WTC11 (cell line): ENCODE measurements around the gene BLVRA. TPM values are rescaled to one million over a fixed set of nuclear protein-coding genes. Genes with fewer than 3 reads are reported as not detected.

Experiments used
- ATAC-seq: fragments of 200-7000 bp; cut with Tn5 transposase; 2 replicates; pipeline ENCODE4 v1.10.0; 2021; ENCODE audit warnings: mild to moderate bottlenecking, moderate library complexity
- CTCF ChIA-PET: fragments of 300-600 bp; sonication (Branson Sonifier 250); formaldehyde crosslinking; loops from one replicate; lab custom pipeline; 2021; ENCODE audit warnings: antibody characterized with exemption; lab: Charles Lee
- POLR2A ChIA-PET: fragments of 350-600 bp; sonication (Branson Sonifier 250); formaldehyde crosslinking; loops from one replicate; lab custom pipeline; 2021; ENCODE audit warnings: antibody characterized with exemption; lab: Charles Lee
- DNase-seq: peaks from one replicate; pipeline ENCODE4 v3.0.0; 2021; ENCODE audit warnings: low spot score
- H3K27ac Mint-ChIP-seq: 2 replicates; pipeline ENCODE4 v1.8.0; 2021; ENCODE audit warnings: mixed read lengths
- H3K27me3 Mint-ChIP-seq: 2 replicates; pipeline ENCODE4 v1.8.0; 2021; ENCODE audit warnings: low read depth, mild to moderate bottlenecking, moderate library complexity, mixed read lengths
- H3K36me3 Mint-ChIP-seq: 2 replicates; pipeline ENCODE4 v1.8.0; 2021; ENCODE audit warnings: mixed read lengths
- H3K4me1 Mint-ChIP-seq: 2 replicates; pipeline ENCODE4 v1.8.0; 2022; ENCODE audit warnings: mixed read lengths
- H3K4me3 Mint-ChIP-seq: 2 replicates; pipeline ENCODE4 v1.8.0; 2021; ENCODE audit warnings: mild to moderate bottlenecking, moderate library complexity, mixed read lengths
- H3K9me3 Mint-ChIP-seq: 2 replicates; pipeline ENCODE4 v1.8.0; 2021; ENCODE audit warnings: mixed read lengths
- CREM ChIP-seq: sonication (generic); formaldehyde crosslinking; IDR thresholded peaks from 2 replicates; pipeline ENCODE4 v1.8.1; 2022; ENCODE audit warnings: mild to moderate bottlenecking, missing genetic modification reagents, moderate library complexity
- EMX1 ChIP-seq: fragments of 250-450 bp; sonication (Bioruptor Pico); IDR thresholded peaks from 2 replicates; pipeline ENCODE4 v1.8.0; 2021; ENCODE audit warnings: mild to moderate bottlenecking
- FOXK1 ChIP-seq: sonication (generic); formaldehyde crosslinking; IDR thresholded peaks from 2 replicates; pipeline ENCODE4 v1.8.0; 2022; ENCODE audit warnings: mild to moderate bottlenecking, moderate library complexity, missing genetic modification reagents
- GABPB1 ChIP-seq: sonication (generic); formaldehyde crosslinking; IDR thresholded peaks from 2 replicates; pipeline ENCODE4 v1.8.1; 2023; ENCODE audit warnings: mild to moderate bottlenecking, missing genetic modification reagents
- GTF2I ChIP-seq: fragments of 250-450 bp; sonication (Bioruptor Pico); conservative IDR thresholded peaks from 2 replicates; pipeline ENCODE4 v1.4.0; 2021; ENCODE audit warnings: mild to moderate bottlenecking
- JAZF1 ChIP-seq: fragments of 250-450 bp; sonication (Bioruptor Pico); IDR thresholded peaks from 2 replicates; pipeline ENCODE4 v1.9.0; 2021; ENCODE audit warnings: moderate library complexity, mild to moderate bottlenecking, inconsistent platforms
- MXD4 ChIP-seq: fragments of 250-450 bp; sonication (Bioruptor Pico); IDR thresholded peaks from 2 replicates; pipeline ENCODE4 v1.8.0; 2021; ENCODE audit warnings: mild to moderate bottlenecking, moderate library complexity, borderline replicate concordance
- MYBL2 ChIP-seq: sonication (generic); formaldehyde crosslinking; IDR thresholded peaks from 2 replicates; pipeline ENCODE4 v1.8.1; 2023; ENCODE audit warnings: mild to moderate bottlenecking, moderate library complexity, missing genetic modification reagents
- NR3C1 ChIP-seq: sonication (generic); formaldehyde crosslinking; conservative IDR thresholded peaks from 2 replicates; pipeline ENCODE4 v1.8.1; 2023; ENCODE audit warnings: low read depth, mild to moderate bottlenecking, missing genetic modification reagents
- PRRX2 ChIP-seq: fragments of 250-450 bp; sonication (Bioruptor Pico); IDR thresholded peaks from 2 replicates; pipeline ENCODE4 v1.8.0; 2021; ENCODE audit warnings: mild to moderate bottlenecking
- SMAD4 ChIP-seq: sonication (generic); formaldehyde crosslinking; IDR thresholded peaks from 2 replicates; pipeline ENCODE4 v1.8.0; 2022; ENCODE audit warnings: mild to moderate bottlenecking, missing genetic modification reagents
- SP1 ChIP-seq: sonication (generic); formaldehyde crosslinking; conservative IDR thresholded peaks from 2 replicates; pipeline ENCODE4 v1.8.1; 2022; ENCODE audit warnings: missing genetic modification reagents
- ZNF232 ChIP-seq: sonication (generic); formaldehyde crosslinking; IDR thresholded peaks from 2 replicates; pipeline ENCODE4 v1.8.0; 2022; ENCODE audit warnings: mild to moderate bottlenecking, missing genetic modification reagents
- ZNF263 ChIP-seq: sonication (generic); formaldehyde crosslinking; IDR thresholded peaks from 2 replicates; pipeline ENCODE4 v1.8.1; 2022; ENCODE audit warnings: low read depth, mild to moderate bottlenecking, moderate library complexity, missing genetic modification reagents
- ZNF671 ChIP-seq: fragments of 250-450 bp; sonication (Bioruptor Pico); IDR thresholded peaks from 2 replicates; pipeline ENCODE4 v1.8.0; 2021; ENCODE audit warnings: mild to moderate bottlenecking
- total RNA-seq: library from RNA; stranded (reverse); gene quantifications from 3 replicates; pipeline ENCODE4 v1.2.3, GENCODE V29; 2021
- TF ChIP-seq, protein P1 (sequence below): sonication (generic); formaldehyde crosslinking; IDR thresholded peaks from 2 replicates; pipeline ENCODE4 v1.8.1; 2022; ENCODE audit warnings: low read depth, mild to moderate bottlenecking, moderate library complexity, missing genetic modification reagents, borderline replicate concordance
- TF ChIP-seq, protein P2 (sequence below): sonication (generic); formaldehyde crosslinking; IDR thresholded peaks from 2 replicates; pipeline ENCODE4 v1.8.1; 2023; ENCODE audit warnings: mild to moderate bottlenecking, missing genetic modification reagents
- TF ChIP-seq, protein P3 (sequence below): sonication (generic); formaldehyde crosslinking; IDR thresholded peaks from 2 replicates; pipeline ENCODE4 v1.8.1; 2022; ENCODE audit warnings: mild to moderate bottlenecking, moderate library complexity, missing genetic modification reagents
- TF ChIP-seq, protein P4 (sequence below): sonication (generic); formaldehyde crosslinking; IDR thresholded peaks from 2 replicates; pipeline ENCODE4 v1.8.0; 2022; ENCODE audit warnings: mild to moderate bottlenecking, missing genetic modification reagents
- TF ChIP-seq, protein P5 (sequence below): fragments of 200-600 bp; IDR thresholded peaks from 2 replicates; pipeline ENCODE4 v1.8.0; 2022; ENCODE audit warnings: antibody characterized with exemption
- TF ChIP-seq, protein P6 (sequence below): sonication (generic); formaldehyde crosslinking; conservative IDR thresholded peaks from 2 replicates; pipeline ENCODE4 v1.8.1; 2022; ENCODE audit warnings: mild to moderate bottlenecking, missing genetic modification reagents
- TF ChIP-seq, protein P7 (sequence below): sonication (generic); formaldehyde crosslinking; IDR thresholded peaks from 2 replicates; pipeline ENCODE4 v1.8.1; 2022; ENCODE audit warnings: missing genetic modification reagents, borderline replicate concordance
- TF ChIP-seq, protein P8 (sequence below): sonication (generic); formaldehyde crosslinking; IDR thresholded peaks from 2 replicates; pipeline ENCODE4 v1.8.1; 2022; ENCODE audit warnings: mild to moderate bottlenecking, missing genetic modification reagents, moderate library complexity, borderline replicate concordance
- TF ChIP-seq, protein P9 (sequence below): fragments of 250-450 bp; sonication (Bioruptor Pico); conservative IDR thresholded peaks from 2 replicates; pipeline ENCODE4 v1.9.0; 2021; ENCODE audit warnings: mild to moderate bottlenecking

BLVRA gene
- total RNA-seq, 1 experiment from 2014 or later, result 35.5 TPM

DNA sequence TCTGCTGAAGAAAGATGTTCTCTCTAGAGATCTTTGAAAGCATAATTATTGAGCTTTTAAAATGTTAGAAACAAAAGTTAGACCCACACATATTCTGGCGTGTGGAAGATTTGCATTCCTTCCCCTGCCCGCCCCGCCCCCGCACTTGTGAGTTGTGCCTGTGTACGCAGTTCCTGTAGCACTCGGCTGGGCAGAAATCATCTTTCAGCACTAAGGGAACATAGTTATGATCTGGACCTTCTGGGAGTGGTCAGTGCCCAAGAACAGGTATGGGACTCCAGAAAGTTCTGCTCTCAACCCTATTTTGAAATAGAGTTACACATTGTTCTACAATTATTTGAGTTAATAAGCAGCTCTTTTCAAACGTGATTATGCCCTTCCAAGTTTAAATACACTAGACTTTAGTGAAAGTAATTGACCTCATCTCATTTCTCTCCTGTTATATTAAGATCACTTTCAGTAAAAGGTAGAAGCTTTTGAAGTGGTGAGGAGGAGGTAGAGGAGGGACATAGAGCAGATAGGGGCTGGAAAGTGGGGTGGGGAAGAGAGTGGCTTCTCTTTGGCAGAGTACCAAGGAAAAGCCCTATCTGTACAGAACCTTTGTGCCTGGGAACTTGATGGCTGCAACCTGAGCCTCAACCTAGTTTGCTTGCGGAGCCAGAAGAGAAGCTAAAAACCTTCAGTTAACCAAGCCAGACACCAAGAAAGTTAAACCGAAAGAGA is 5.7 kb downstream of the BLVRA start:
- no peak overlapping the region for H3K4me3 Mint-ChIP-seq
- H3K27ac Mint-ChIP-seq, result peak overlapping the region; percentile 12
- H3K4me1 Mint-ChIP-seq, result peaks cover 38% of the 10 kb centered on the region

DNA sequence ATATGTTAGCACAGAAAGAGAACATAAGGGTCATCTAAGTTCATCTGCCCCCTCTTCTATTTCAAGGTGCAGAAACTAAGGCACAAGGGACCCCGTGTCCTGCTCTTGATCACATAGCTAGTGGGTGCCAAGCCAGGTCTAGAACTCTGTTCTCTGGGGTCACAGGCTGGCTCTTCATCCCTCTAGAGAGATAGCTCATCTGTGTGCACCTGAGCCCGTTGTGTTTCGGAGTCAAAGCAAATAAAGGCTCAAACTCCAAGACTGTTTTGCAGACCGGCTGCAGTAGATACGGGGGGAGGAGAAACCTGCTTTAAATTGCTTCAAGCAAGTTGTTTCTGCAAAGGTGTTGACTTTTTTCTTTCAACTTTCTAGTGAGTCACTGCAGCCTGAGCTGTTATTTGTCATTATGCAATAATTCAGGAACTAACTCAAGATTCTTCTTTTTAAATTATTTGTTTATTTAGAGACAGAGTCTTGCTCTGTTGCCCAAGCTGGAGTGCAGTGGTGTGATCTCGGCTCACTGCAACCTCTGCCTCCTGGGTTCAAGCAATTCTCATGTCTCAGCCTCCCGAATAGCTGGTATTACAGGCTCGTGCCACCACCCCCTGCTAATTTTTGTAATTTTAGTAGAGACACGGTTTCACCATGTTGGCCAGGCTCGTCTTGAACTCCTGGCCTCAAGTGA is 6.5 kb downstream of the BLVRA start:
- no peaks in the 10 kb centered on the region for H3K36me3 Mint-ChIP-seq
- no peaks in the 10 kb centered on the region for H3K9me3 Mint-ChIP-seq
- ATAC-seq, result no peak
- H3K4me3 Mint-ChIP-seq, result no peak overlapping the region
- H3K27ac Mint-ChIP-seq, result no peak overlapping the region
- no peak for TF ChIP-seq MYBL2 (CRISPR knock-in tag)
- TF ChIP-seq, protein P1, sequence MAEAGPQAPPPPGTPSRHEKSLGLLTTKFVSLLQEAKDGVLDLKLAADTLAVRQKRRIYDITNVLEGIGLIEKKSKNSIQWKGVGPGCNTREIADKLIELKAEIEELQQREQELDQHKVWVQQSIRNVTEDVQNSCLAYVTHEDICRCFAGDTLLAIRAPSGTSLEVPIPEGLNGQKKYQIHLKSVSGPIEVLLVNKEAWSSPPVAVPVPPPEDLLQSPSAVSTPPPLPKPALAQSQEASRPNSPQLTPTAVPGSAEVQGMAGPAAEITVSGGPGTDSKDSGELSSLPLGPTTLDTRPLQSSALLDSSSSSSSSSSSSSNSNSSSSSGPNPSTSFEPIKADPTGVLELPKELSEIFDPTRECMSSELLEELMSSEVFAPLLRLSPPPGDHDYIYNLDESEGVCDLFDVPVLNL, result no peak
- peak; percentile 49; the same call in 1 of the 2 replicates for TF ChIP-seq GABPB1
- TF ChIP-seq, protein P2, sequence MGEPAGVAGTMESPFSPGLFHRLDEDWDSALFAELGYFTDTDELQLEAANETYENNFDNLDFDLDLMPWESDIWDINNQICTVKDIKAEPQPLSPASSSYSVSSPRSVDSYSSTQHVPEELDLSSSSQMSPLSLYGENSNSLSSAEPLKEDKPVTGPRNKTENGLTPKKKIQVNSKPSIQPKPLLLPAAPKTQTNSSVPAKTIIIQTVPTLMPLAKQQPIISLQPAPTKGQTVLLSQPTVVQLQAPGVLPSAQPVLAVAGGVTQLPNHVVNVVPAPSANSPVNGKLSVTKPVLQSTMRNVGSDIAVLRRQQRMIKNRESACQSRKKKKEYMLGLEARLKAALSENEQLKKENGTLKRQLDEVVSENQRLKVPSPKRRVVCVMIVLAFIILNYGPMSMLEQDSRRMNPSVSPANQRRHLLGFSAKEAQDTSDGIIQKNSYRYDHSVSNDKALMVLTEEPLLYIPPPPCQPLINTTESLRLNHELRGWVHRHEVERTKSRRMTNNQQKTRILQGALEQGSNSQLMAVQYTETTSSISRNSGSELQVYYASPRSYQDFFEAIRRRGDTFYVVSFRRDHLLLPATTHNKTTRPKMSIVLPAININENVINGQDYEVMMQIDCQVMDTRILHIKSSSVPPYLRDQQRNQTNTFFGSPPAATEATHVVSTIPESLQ (CRISPR knock-in tag), result no peak
- TF ChIP-seq, protein P3, sequence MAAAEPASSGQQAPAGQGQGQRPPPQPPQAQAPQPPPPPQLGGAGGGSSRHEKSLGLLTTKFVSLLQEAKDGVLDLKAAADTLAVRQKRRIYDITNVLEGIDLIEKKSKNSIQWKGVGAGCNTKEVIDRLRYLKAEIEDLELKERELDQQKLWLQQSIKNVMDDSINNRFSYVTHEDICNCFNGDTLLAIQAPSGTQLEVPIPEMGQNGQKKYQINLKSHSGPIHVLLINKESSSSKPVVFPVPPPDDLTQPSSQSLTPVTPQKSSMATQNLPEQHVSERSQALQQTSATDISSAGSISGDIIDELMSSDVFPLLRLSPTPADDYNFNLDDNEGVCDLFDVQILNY (CRISPR knock-in tag), result no peak
- TF ChIP-seq, protein P4, sequence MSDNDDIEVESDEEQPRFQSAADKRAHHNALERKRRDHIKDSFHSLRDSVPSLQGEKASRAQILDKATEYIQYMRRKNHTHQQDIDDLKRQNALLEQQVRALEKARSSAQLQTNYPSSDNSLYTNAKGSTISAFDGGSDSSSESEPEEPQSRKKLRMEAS (CRISPR knock-in tag), result no peak
- TF ChIP-seq, protein P5, sequence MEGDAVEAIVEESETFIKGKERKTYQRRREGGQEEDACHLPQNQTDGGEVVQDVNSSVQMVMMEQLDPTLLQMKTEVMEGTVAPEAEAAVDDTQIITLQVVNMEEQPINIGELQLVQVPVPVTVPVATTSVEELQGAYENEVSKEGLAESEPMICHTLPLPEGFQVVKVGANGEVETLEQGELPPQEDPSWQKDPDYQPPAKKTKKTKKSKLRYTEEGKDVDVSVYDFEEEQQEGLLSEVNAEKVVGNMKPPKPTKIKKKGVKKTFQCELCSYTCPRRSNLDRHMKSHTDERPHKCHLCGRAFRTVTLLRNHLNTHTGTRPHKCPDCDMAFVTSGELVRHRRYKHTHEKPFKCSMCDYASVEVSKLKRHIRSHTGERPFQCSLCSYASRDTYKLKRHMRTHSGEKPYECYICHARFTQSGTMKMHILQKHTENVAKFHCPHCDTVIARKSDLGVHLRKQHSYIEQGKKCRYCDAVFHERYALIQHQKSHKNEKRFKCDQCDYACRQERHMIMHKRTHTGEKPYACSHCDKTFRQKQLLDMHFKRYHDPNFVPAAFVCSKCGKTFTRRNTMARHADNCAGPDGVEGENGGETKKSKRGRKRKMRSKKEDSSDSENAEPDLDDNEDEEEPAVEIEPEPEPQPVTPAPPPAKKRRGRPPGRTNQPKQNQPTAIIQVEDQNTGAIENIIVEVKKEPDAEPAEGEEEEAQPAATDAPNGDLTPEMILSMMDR, result no peak
- TF ChIP-seq, protein P6, sequence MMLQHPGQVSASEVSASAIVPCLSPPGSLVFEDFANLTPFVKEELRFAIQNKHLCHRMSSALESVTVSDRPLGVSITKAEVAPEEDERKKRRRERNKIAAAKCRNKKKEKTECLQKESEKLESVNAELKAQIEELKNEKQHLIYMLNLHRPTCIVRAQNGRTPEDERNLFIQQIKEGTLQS (CRISPR knock-in tag), result no peak
- DNase-seq, result no peak
- POLR2A ChIA-PET, result no interaction called here
- CTCF ChIA-PET, result interaction anchor here (4.5 kb wide), 1 partner anchor 182 kb away, joined by 19 read pairs; the partner anchor contains the start of gene STK17A
- H3K4me1 Mint-ChIP-seq, result peaks cover 34% of the 10 kb centered on the region
- peaks cover 5% of the 10 kb centered on the region for H3K27me3 Mint-ChIP-seq

More for the DNA sequence above, 5.7 kb downstream of the BLVRA start:
- ATAC-seq (no peak), DNase-seq (no peak)
- CTCF ChIA-PET, result interaction anchor here (4.5 kb wide), 1 partner anchor 182 kb away, joined by 19 read pairs; the partner anchor contains the start of gene STK17A
- H3K27me3 Mint-ChIP-seq, result peaks cover 12% of the 10 kb centered on the region
- no peaks in the 10 kb centered on the region for H3K36me3 Mint-ChIP-seq
- H3K9me3 Mint-ChIP-seq, result no peaks in the 10 kb centered on the region
- TF ChIP-seq GTF2I (no peak), SP1 (CRISPR knock-in tag) (no peak), PRRX2 (CRISPR knock-in tag) (no peak), SMAD4 (no peak), MXD4 (CRISPR knock-in tag) (no peak), ZNF671 (no peak), CREM (CRISPR knock-in tag) (no peak), JAZF1 (CRISPR knock-in tag) (no peak), NR3C1 (CRISPR knock-in tag) (no peak), ZNF263 (CRISPR knock-in tag) (no peak), FOXK1 (CRISPR knock-in tag) (no peak), ZNF232 (CRISPR knock-in tag) (no peak), EMX1 (no peak)
- TF ChIP-seq, protein P7, sequence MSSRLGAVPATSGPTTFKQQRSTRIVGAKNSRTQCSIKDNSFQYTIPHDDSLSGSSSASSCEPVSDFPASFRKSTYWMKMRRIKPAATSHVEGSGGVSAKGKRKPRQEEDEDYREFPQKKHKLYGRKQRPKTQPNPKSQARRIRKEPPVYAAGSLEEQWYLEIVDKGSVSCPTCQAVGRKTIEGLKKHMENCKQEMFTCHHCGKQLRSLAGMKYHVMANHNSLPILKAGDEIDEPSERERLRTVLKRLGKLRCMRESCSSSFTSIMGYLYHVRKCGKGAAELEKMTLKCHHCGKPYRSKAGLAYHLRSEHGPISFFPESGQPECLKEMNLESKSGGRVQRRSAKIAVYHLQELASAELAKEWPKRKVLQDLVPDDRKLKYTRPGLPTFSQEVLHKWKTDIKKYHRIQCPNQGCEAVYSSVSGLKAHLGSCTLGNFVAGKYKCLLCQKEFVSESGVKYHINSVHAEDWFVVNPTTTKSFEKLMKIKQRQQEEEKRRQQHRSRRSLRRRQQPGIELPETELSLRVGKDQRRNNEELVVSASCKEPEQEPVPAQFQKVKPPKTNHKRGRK (CRISPR knock-in tag), result no peak
- TF ChIP-seq, protein P8, sequence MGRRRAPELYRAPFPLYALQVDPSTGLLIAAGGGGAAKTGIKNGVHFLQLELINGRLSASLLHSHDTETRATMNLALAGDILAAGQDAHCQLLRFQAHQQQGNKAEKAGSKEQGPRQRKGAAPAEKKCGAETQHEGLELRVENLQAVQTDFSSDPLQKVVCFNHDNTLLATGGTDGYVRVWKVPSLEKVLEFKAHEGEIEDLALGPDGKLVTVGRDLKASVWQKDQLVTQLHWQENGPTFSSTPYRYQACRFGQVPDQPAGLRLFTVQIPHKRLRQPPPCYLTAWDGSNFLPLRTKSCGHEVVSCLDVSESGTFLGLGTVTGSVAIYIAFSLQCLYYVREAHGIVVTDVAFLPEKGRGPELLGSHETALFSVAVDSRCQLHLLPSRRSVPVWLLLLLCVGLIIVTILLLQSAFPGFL (CRISPR knock-in tag), result no peak
- TF ChIP-seq, protein P9, sequence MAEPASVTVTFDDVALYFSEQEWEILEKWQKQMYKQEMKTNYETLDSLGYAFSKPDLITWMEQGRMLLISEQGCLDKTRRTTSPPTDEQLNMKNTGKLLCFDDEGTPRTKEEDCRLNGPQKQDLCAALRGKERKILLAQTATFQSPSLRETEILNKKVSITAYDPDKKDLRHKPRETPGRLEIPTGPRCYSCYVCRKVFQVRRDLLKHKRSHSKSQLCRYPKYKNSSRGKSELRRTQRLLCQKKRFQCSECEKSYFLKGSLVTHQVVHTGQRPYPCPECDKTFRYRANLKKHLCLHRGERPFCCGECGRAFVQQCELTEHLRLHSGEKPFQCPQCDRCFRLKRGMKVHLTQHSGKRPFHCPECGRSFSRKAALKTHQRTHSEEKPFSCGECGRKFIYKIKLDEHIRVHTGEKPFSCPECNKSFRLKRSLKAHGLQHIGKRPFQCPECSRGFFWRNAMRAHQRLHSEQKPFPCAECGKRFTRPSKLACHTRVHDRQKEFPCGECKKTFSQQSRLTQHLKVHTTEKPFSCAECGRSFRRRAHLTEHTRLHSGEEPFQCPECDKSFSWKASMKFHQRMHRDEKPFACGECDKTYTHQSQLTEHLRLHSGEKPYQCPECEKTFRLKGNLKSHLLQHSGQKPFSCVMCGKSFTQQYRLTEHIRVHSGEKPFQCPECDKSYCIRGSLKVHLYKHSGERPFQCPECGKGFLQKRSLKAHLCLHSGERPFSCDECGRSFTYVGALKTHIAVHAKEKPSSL (CRISPR knock-in tag), result no peak
- POLR2A ChIA-PET, result interaction anchor here (0.5 kb wide), 1 partner anchor 35 kb away, joined by 6 read pairs; the partner anchor contains the start of gene COA1
